Measurements from ENCODE around the gene LIN7A. TPM values are rescaled to one million over a fixed set of nuclear protein-coding genes. Genes with fewer than 3 reads are reported as not detected.

Gene LIN7A
- total RNA-seq, 2 experiments from 2014 or later, result not detected

- CTCF ChIA-PET, result no interaction called here
- H3K36me3 Mint-ChIP-seq (ENCODE audit: low read depth), result no peaks in the 10 kb centered on the region
- H3K4me3 Mint-ChIP-seq, result no peak overlapping the region
- no peaks in the 10 kb centered on the region for H3K4me1 Mint-ChIP-seq
- peaks cover 5% of the 10 kb centered on the region for H3K9me3 Mint-ChIP-seq
- POLR2A ChIA-PET, result no interaction called here
- H3K27ac Mint-ChIP-seq, result no peak overlapping the region
- H3K27me3 Mint-ChIP-seq, result no peaks in the 10 kb centered on the region
- DNase-seq, result no peak
These were observed 75.9 kb downstream of the LIN7A start for GRCh38 chr12:80861641-80862378.

GRCh38 chr12:80860928-80861327, 76.8 kb downstream of the LIN7A start:
- ChIA-PET CTCF (no interaction called here), POLR2A (no interaction called here)
- Mint-ChIP-seq H3K4me3 (no peak overlapping the region), H3K4me1 (no peaks in the 10 kb centered on the region), H3K27me3 (no peaks in the 10 kb centered on the region), H3K9me3 (peaks cover 5% of the 10 kb centered on the region), H3K36me3 (ENCODE audit: low read depth) (no peaks in the 10 kb centered on the region), H3K27ac (no peak overlapping the region)
- DNase-seq, result no peak

- no peaks in the 10 kb centered on the region for H3K9me3 Mint-ChIP-seq
- no peaks in the 10 kb centered on the region for H3K4me1 Mint-ChIP-seq
- H3K27me3 Mint-ChIP-seq, result no peaks in the 10 kb centered on the region
- no peak overlapping the region for H3K27ac Mint-ChIP-seq
- no peaks in the 10 kb centered on the region for H3K36me3 Mint-ChIP-seq (ENCODE audit: low read depth)
- ChIA-PET CTCF (no interaction called here), POLR2A (no interaction called here)
- DNase-seq, result no peak
- no peak overlapping the region for H3K4me3 Mint-ChIP-seq
These were observed 77.5 kb downstream of the LIN7A start for GRCh38 chr12:80860206-80860605.

- Mint-ChIP-seq H3K4me3 (no peak overlapping the region), H3K27ac (no peak overlapping the region), H3K27me3 (no peaks in the 10 kb centered on the region), H3K4me1 (no peaks in the 10 kb centered on the region), H3K36me3 (ENCODE audit: low read depth) (no peaks in the 10 kb centered on the region), H3K9me3 (no peaks in the 10 kb centered on the region)
- ChIA-PET POLR2A (no interaction called here), CTCF (no interaction called here)
- DNase-seq, result no peak
These were observed 79.4 kb downstream of the LIN7A start for GRCh38 chr12:80858356-80858755.

GRCh38 chr12:80857311-80857710, 80.4 kb downstream of the LIN7A start:
- Mint-ChIP-seq H3K4me3 (no peak overlapping the region), H3K4me1 (no peaks in the 10 kb centered on the region), H3K27me3 (no peaks in the 10 kb centered on the region), H3K27ac (no peak overlapping the region), H3K9me3 (no peaks in the 10 kb centered on the region), H3K36me3 (ENCODE audit: low read depth) (no peaks in the 10 kb centered on the region)
- POLR2A ChIA-PET, result no interaction called here
- CTCF ChIA-PET, result no interaction called here
- DNase-seq, result no peak

GRCh38 chr12:80849337-80849736, 88.4 kb downstream of the LIN7A start:
- DNase-seq, result no peak
- Mint-ChIP-seq H3K27ac (no peak overlapping the region), H3K4me1 (no peaks in the 10 kb centered on the region), H3K36me3 (ENCODE audit: low read depth) (no peaks in the 10 kb centered on the region), H3K27me3 (no peaks in the 10 kb centered on the region), H3K4me3 (no peak overlapping the region), H3K9me3 (no peaks in the 10 kb centered on the region)
- ChIA-PET POLR2A (no interaction called here), CTCF (no interaction called here)

GRCh38 chr12:80848858-80849257, 88.9 kb downstream of the LIN7A start:
- H3K36me3 Mint-ChIP-seq (ENCODE audit: low read depth), result no peaks in the 10 kb centered on the region
- H3K4me1 Mint-ChIP-seq, result no peaks in the 10 kb centered on the region
- no peak for DNase-seq
- no peaks in the 10 kb centered on the region for H3K9me3 Mint-ChIP-seq
- ChIA-PET CTCF (no interaction called here), POLR2A (no interaction called here)
- H3K4me3 Mint-ChIP-seq, result no peak overlapping the region
- H3K27ac Mint-ChIP-seq, result no peak overlapping the region
- H3K27me3 Mint-ChIP-seq, result no peaks in the 10 kb centered on the region

- Mint-ChIP-seq H3K36me3 (ENCODE audit: low read depth) (no peaks in the 10 kb centered on the region), H3K4me3 (no peak overlapping the region), H3K27me3 (no peaks in the 10 kb centered on the region), H3K27ac (no peak overlapping the region), H3K4me1 (no peaks in the 10 kb centered on the region), H3K9me3 (no peaks in the 10 kb centered on the region)
- ChIA-PET CTCF (no interaction called here), POLR2A (no interaction called here)
- no peak for DNase-seq
These were observed 90.2 kb downstream of the LIN7A start for GRCh38 chr12:80847575-80847974.

GRCh38 chr12:80846952-80847351, 90.8 kb downstream of the LIN7A start:
- no peak overlapping the region for H3K4me3 Mint-ChIP-seq
- no peak overlapping the region for H3K27ac Mint-ChIP-seq
- CTCF ChIA-PET, result no interaction called here
- POLR2A ChIA-PET, result no interaction called here
- no peak for DNase-seq
- no peaks in the 10 kb centered on the region for H3K4me1 Mint-ChIP-seq
- no peaks in the 10 kb centered on the region for H3K9me3 Mint-ChIP-seq
- H3K36me3 Mint-ChIP-seq (ENCODE audit: low read depth), result no peaks in the 10 kb centered on the region
- no peaks in the 10 kb centered on the region for H3K27me3 Mint-ChIP-seq

- H3K4me3 Mint-ChIP-seq, result no peak overlapping the region
- H3K9me3 Mint-ChIP-seq, result no peaks in the 10 kb centered on the region
- ChIA-PET CTCF (interaction anchor here (1.8 kb wide), 1 partner anchor 8 kb away, joined by 6 read pairs; no protein-coding TSS in a partner anchor), POLR2A (no interaction called here)
- no peaks in the 10 kb centered on the region for H3K4me1 Mint-ChIP-seq
- no peaks in the 10 kb centered on the region for H3K36me3 Mint-ChIP-seq (ENCODE audit: low read depth)
- H3K27me3 Mint-ChIP-seq, result no peaks in the 10 kb centered on the region
- DNase-seq, result no peak
- no peak overlapping the region for H3K27ac Mint-ChIP-seq
These were observed 92.1 kb downstream of the LIN7A start for GRCh38 chr12:80845639-80846038.

GRCh38 chr12:80843969-80844368, 93.8 kb downstream of the LIN7A start:
- H3K4me3 Mint-ChIP-seq, result no peak overlapping the region
- ChIA-PET CTCF (no interaction called here), POLR2A (no interaction called here)
- H3K27ac Mint-ChIP-seq, result no peak overlapping the region
- H3K27me3 Mint-ChIP-seq, result no peaks in the 10 kb centered on the region
- no peak for DNase-seq
- peaks cover 2% of the 10 kb centered on the region for H3K9me3 Mint-ChIP-seq
- H3K4me1 Mint-ChIP-seq, result no peaks in the 10 kb centered on the region
- H3K36me3 Mint-ChIP-seq (ENCODE audit: low read depth), result no peaks in the 10 kb centered on the region

GRCh38 chr12:80838708-80839107, 99.0 kb downstream of the LIN7A start:
- Mint-ChIP-seq H3K9me3 (peaks cover 2% of the 10 kb centered on the region), H3K27me3 (no peaks in the 10 kb centered on the region), H3K27ac (no peak overlapping the region), H3K4me3 (no peak overlapping the region), H3K36me3 (ENCODE audit: low read depth) (no peaks in the 10 kb centered on the region), H3K4me1 (no peaks in the 10 kb centered on the region)
- CTCF ChIA-PET, result no interaction called here
- no peak for DNase-seq
- POLR2A ChIA-PET, result no interaction called here

GRCh38 chr12:80838024-80838658, 99.6 kb downstream of the LIN7A start:
- no peak for DNase-seq
- ChIA-PET CTCF (interaction anchor here (1.5 kb wide), 1 partner anchor 8 kb away, joined by 6 read pairs; no protein-coding TSS in a partner anchor), POLR2A (no interaction called here)
- Mint-ChIP-seq H3K27ac (no peak overlapping the region), H3K9me3 (peaks cover 2% of the 10 kb centered on the region), H3K4me3 (no peak overlapping the region), H3K36me3 (ENCODE audit: low read depth) (no peaks in the 10 kb centered on the region), H3K4me1 (no peaks in the 10 kb centered on the region), H3K27me3 (no peaks in the 10 kb centered on the region)

GRCh38 chr12:80837342-80837978, 100.3 kb downstream of the LIN7A start:
- H3K27ac Mint-ChIP-seq, result no peak overlapping the region
- H3K4me1 Mint-ChIP-seq, result no peaks in the 10 kb centered on the region
- H3K9me3 Mint-ChIP-seq, result peaks cover 2% of the 10 kb centered on the region
- H3K4me3 Mint-ChIP-seq, result no peak overlapping the region
- DNase-seq, result no peak
- no peaks in the 10 kb centered on the region for H3K27me3 Mint-ChIP-seq
- ChIA-PET POLR2A (no interaction called here), CTCF (interaction anchor here (1.5 kb wide), 1 partner anchor 8 kb away, joined by 6 read pairs; no protein-coding TSS in a partner anchor)
- no peaks in the 10 kb centered on the region for H3K36me3 Mint-ChIP-seq (ENCODE audit: low read depth)
